ENCODE measurements around the gene SPIB. TPM values are rescaled to one million over a fixed set of nuclear protein-coding genes. Genes with fewer than 3 reads are reported as not detected.

Gene SPIB
- total and polyA plus RNA-seq, 2 experiments from 2014 or later = 12.6 to 17.5 TPM

DNA sequence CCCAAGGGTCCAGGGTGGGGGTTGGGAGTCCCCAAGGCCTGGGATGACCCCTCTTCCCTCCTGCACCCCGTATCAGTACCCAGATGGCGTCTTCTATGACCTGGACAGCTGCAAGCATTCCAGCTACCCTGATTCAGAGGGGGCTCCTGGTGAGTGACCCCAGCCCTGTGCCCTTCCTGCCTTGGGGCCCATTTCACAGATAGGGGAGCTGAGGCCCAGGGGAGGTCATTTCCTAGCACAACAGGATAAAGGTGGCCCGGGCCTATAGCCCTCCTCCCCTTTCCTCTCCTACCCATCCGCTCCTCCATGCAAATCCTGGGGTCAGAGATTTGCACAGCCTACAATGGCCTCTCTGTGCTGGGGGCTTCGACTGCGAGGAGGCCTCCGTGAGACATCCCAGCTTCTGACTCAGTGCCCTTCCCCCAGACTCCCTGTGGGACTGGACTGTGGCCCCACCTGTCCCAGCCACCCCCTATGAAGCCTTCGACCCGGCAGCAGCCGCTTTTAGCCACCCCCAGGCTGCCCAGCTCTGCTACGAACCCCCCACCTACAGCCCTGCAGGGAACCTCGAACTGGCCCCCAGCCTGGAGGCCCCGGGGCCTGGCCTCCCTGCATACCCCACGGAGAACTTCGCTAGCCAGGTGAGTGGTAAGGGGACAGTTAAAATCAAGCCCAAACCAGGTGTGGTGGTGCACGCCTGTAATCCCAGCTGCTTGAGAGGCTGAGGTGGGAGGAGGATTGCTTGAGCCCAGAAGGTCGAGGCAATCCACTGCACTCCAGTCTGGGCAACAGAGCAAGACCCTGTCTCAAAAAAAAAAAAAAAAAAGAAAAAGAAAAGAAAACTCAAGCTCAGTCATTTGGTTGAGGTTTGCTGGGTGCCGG lies 3.9 kb downstream of the SPIB start:
- H3K4me2 ChIP-seq = no peak overlapping the region

More for the DNA sequence above, 3.9 kb downstream of the SPIB start:
- Histone ChIP-seq H3K9me2 (ENCODE audit: insufficient read depth) (no peaks in the 10 kb centered on the region), H3K27ac (ENCODE audit: low read depth) (no peak overlapping the region), H4K20me1 (replicated peaks; ENCODE audit: insufficient read depth) (no peaks in the 10 kb centered on the region; the same call in 1 of the 2 replicates), H3K4me3 (no peak overlapping the region), H3K79me2 (replicated peaks; ENCODE audit: insufficient read depth) (peaks cover 6% of the 10 kb centered on the region; the same call in 1 of the 2 replicates), H3K4me1 (ENCODE audit: insufficient read depth) (peaks cover 6% of the 10 kb centered on the region; the same call in 1 of the 2 replicates), H3F3A (replicated peaks; ENCODE audit: low read depth) (peaks cover 11% of the 10 kb centered on the region; the same call in 1 of the 2 replicates), H2AFZ (no peak overlapping the region), H3K36me3 (ENCODE audit: insufficient read depth) (no peaks in the 10 kb centered on the region), H3K27me3 (ENCODE audit: insufficient read depth) (no peaks in the 10 kb centered on the region)
- Mint-ChIP-seq H3K4me1 (peaks cover 20% of the 10 kb centered on the region), H3K36me3 (ENCODE audit: low read depth) (peaks cover 24% of the 10 kb centered on the region), H3K4me3 (no peak overlapping the region), H3K27me3 (ENCODE audit: insufficient read depth, low read depth, poor library complexity) (peaks cover 7% of the 10 kb centered on the region), H3K9me3 (peaks cover 3% of the 10 kb centered on the region; the same call in 2 of the 3 replicates), H3K27ac (no peak overlapping the region)
- no peak for TF ChIP-seq JUNB (IDR thresholded peaks at IDR 0.05; ENCODE audit: unreplicated experiment)
- no peak for TF ChIP-seq ZNF331 (CRISPR knock-in tag; IDR thresholded peaks at IDR 0.05; ENCODE audit: low read depth)
- TF ChIP-seq, protein P1, sequence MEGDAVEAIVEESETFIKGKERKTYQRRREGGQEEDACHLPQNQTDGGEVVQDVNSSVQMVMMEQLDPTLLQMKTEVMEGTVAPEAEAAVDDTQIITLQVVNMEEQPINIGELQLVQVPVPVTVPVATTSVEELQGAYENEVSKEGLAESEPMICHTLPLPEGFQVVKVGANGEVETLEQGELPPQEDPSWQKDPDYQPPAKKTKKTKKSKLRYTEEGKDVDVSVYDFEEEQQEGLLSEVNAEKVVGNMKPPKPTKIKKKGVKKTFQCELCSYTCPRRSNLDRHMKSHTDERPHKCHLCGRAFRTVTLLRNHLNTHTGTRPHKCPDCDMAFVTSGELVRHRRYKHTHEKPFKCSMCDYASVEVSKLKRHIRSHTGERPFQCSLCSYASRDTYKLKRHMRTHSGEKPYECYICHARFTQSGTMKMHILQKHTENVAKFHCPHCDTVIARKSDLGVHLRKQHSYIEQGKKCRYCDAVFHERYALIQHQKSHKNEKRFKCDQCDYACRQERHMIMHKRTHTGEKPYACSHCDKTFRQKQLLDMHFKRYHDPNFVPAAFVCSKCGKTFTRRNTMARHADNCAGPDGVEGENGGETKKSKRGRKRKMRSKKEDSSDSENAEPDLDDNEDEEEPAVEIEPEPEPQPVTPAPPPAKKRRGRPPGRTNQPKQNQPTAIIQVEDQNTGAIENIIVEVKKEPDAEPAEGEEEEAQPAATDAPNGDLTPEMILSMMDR (conservative IDR thresholded peaks at IDR 0.05; ENCODE audit: low read depth in 2 of 2) = no peak
- TF ChIP-seq CREB1 (CRISPR knock-in tag; IDR thresholded peaks at IDR 0.05; ENCODE audit: low read depth) = no peak
- TF ChIP-seq ZNF114 (CRISPR knock-in tag; IDR thresholded peaks at IDR 0.05) = no peak
- TF ChIP-seq, protein P2, sequence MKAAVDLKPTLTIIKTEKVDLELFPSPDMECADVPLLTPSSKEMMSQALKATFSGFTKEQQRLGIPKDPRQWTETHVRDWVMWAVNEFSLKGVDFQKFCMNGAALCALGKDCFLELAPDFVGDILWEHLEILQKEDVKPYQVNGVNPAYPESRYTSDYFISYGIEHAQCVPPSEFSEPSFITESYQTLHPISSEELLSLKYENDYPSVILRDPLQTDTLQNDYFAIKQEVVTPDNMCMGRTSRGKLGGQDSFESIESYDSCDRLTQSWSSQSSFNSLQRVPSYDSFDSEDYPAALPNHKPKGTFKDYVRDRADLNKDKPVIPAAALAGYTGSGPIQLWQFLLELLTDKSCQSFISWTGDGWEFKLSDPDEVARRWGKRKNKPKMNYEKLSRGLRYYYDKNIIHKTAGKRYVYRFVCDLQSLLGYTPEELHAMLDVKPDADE (IDR thresholded peaks at IDR 0.05) = no peak
- TF ChIP-seq EZH2 (IDR thresholded peaks at IDR 0.05; ENCODE audit: low read depth, unreplicated experiment) = no peak
- TF ChIP-seq STAT1 (IDR thresholded peaks at IDR 0.05; ENCODE audit: unreplicated experiment) = no peak
- TF ChIP-seq, protein P3, sequence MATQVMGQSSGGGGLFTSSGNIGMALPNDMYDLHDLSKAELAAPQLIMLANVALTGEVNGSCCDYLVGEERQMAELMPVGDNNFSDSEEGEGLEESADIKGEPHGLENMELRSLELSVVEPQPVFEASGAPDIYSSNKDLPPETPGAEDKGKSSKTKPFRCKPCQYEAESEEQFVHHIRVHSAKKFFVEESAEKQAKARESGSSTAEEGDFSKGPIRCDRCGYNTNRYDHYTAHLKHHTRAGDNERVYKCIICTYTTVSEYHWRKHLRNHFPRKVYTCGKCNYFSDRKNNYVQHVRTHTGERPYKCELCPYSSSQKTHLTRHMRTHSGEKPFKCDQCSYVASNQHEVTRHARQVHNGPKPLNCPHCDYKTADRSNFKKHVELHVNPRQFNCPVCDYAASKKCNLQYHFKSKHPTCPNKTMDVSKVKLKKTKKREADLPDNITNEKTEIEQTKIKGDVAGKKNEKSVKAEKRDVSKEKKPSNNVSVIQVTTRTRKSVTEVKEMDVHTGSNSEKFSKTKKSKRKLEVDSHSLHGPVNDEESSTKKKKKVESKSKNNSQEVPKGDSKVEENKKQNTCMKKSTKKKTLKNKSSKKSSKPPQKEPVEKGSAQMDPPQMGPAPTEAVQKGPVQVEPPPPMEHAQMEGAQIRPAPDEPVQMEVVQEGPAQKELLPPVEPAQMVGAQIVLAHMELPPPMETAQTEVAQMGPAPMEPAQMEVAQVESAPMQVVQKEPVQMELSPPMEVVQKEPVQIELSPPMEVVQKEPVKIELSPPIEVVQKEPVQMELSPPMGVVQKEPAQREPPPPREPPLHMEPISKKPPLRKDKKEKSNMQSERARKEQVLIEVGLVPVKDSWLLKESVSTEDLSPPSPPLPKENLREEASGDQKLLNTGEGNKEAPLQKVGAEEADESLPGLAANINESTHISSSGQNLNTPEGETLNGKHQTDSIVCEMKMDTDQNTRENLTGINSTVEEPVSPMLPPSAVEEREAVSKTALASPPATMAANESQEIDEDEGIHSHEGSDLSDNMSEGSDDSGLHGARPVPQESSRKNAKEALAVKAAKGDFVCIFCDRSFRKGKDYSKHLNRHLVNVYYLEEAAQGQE (IDR thresholded peaks at IDR 0.05; ENCODE audit: unreplicated experiment) = no peak
- TF ChIP-seq, protein P4, sequence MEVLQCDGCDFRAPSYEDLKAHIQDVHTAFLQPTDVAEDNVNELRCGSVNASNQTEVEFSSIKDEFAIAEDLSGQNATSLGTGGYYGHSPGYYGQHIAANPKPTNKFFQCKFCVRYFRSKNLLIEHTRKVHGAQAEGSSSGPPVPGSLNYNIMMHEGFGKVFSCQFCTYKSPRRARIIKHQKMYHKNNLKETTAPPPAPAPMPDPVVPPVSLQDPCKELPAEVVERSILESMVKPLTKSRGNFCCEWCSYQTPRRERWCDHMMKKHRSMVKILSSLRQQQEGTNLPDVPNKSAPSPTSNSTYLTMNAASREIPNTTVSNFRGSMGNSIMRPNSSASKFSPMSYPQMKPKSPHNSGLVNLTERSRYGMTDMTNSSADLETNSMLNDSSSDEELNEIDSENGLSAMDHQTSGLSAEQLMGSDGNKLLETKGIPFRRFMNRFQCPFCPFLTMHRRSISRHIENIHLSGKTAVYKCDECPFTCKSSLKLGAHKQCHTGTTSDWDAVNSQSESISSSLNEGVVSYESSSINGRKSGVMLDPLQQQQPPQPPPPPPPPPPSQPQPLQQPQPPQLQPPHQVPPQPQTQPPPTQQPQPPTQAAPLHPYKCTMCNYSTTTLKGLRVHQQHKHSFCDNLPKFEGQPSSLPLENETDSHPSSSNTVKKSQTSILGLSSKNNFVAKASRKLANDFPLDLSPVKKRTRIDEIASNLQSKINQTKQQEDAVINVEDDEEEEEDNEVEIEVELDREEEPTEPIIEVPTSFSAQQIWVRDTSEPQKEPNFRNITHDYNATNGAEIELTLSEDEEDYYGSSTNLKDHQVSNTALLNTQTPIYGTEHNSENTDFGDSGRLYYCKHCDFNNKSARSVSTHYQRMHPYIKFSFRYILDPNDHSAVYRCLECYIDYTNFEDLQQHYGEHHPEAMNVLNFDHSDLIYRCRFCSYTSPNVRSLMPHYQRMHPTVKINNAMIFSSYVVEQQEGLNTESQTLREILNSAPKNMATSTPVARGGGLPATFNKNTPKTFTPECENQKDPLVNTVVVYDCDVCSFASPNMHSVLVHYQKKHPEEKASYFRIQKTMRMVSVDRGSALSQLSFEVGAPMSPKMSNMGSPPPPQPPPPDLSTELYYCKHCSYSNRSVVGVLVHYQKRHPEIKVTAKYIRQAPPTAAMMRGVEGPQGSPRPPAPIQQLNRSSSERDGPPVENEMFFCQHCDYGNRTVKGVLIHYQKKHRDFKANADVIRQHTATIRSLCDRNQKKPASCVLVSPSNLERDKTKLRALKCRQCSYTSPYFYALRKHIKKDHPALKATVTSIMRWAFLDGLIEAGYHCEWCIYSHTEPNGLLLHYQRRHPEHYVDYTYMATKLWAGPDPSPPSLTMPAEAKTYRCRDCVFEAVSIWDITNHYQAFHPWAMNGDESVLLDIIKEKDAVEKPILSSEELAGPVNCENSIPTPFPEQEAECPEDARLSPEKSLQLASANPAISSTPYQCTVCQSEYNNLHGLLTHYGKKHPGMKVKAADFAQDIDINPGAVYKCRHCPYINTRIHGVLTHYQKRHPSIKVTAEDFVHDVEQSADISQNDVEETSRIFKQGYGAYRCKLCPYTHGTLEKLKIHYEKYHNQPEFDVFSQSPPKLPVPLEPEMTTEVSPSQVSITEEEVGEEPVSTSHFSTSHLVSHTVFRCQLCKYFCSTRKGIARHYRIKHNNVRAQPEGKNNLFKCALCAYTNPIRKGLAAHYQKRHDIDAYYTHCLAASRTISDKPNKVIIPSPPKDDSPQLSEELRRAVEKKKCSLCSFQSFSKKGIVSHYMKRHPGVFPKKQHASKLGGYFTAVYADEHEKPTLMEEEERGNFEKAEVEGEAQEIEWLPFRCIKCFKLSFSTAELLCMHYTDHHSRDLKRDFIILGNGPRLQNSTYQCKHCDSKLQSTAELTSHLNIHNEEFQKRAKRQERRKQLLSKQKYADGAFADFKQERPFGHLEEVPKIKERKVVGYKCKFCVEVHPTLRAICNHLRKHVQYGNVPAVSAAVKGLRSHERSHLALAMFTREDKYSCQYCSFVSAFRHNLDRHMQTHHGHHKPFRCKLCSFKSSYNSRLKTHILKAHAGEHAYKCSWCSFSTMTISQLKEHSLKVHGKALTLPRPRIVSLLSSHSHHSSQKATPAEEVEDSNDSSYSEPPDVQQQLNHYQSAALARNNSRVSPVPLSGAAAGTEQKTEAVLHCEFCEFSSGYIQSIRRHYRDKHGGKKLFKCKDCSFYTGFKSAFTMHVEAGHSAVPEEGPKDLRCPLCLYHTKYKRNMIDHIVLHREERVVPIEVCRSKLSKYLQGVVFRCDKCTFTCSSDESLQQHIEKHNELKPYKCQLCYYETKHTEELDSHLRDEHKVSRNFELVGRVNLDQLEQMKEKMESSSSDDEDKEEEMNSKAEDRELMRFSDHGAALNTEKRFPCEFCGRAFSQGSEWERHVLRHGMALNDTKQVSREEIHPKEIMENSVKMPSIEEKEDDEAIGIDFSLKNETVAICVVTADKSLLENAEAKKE (CRISPR knock-in tag; IDR thresholded peaks at IDR 0.05) = no peak
- TF ChIP-seq EZH2phosphoT487 (IDR thresholded peaks at IDR 0.05; ENCODE audit: unreplicated experiment) = no peak
- TF ChIP-seq NANOG (IDR thresholded peaks at IDR 0.05; ENCODE audit: borderline replicate concordance) = no peak
- TF ChIP-seq POLR2AphosphoS5 (IDR thresholded peaks at IDR 0.05; ENCODE audit: low read depth) = no peak
- ATAC-seq = no peak
- DNase-seq (ENCODE audit: low spot score) = no peak
